ENCODE data around the gene STKLD1.

- peak in 1 of 4 donors; percentile 54 for TF ChIP-seq POLR2A (IDR thresholded peaks at IDR 0.05)
- peak in 3 of 6 experiments; percentile 6 to 59 (median 20) for TF ChIP-seq CTCF (IDR thresholded peaks at IDR 0.05)
These were observed 40.0 kb upstream of the STKLD1 start, which contains the start of gene SURF6 for GRCh38 chr9:133335924-133336811.

Measured in esophagus squamous epithelium (tissue), 4 donors.